SKM-1 treated with dmso at 0.1 percent for 144 hours (cell line): ENCODE data around the gene ARL14EP.
A peak's percentile ranks its signal among the peaks of the same experiment; 100 is the strongest.

Experiments
- DNase-seq: peaks from one replicate; lab custom pipeline; 2025; ENCODE audit not compliant: unreplicated experiment; lab: John Stamatoyannopoulos, UW

The ARL14EP gene

DNA sequence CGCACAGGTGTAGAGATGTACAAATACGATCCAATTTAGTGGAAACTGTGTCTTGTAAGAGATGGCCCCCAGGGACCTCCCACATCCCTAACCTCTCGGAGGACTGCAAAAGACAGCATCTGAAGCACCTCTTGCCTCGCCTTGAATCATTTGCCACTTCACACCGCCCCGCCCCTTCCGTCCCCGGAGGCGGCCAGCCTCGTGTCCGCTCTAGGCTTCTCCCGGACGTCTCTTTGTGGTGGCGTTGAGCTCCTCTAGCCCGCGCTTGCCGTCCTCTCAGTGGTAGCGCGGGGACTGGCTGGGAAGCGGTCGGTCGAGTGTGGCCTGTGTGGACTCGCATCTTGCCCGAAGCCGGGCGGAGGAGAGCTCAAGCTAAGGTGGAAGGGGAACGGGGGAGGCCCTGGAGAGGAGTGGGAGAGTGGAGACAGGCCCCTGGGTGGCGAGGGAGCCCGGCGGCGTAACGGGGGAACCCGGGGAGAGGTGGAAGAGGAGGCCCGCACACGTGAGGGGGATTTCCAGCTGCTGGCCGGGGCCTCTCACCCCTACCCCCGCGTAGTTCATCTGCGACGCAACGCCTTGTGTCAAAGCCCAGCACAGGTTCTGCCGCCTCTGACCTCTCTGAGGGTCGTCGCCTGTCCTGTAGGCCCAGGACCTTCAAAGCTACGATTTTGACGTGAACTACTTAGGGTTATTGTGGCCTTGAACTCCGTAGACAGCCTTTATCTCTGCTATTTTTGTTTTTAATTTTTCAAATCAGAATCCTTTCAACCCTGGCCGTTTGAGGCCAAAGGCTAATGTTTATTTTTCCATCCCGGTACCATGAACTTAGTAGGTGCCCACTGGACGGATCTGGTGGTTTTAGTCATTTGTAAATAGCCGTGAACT lies at the start of gene ARL14EP:
Gene ARL14EP (plus strand): TSS at position 279 of the 885 bp plus-strand sequence. CDS start 7,845 bp downstream, outside the sequence.
- DNase-seq, result peak; percentile 94

DNA sequence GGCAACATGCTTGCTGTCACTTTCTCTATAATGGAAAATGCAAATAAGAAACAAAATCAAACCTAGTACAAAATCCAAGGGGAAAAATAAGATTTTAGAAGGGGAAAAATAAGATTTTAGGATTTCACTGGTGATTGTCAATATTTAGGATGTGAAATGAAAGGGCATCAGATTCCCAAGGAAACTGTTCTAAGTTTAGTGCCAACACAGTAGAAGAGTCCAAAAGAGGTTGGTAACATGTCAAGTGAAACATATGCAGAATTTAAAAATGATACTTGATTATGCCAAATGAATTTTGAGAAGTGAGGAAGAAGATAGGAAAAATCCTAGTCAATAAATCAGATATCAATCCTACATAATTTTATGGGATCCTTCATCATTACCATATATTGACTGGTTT lies 45.7 kb upstream of the ARL14EP start:
- DNase-seq, result no peak

DNA sequence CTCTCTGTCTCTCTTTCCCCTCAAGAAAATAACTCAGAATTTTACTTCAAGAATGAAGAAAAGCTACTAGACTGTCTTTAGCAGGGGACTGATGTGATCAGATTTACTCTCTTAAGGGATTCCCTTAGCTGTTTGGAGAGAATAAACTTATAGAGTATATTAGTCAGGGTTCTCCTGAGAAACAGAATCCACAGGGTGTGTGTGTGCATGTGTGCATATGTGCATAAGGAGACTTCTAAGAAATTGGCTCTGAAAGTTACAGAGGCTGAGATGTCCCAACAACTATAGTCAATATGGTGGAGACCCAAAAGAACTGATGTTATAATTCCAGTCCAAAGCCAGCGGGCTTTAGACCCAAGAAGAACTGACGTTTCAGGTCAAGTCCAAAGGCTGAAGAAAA lies 43.1 kb upstream of the ARL14EP start:
- no peak for DNase-seq

DNA sequence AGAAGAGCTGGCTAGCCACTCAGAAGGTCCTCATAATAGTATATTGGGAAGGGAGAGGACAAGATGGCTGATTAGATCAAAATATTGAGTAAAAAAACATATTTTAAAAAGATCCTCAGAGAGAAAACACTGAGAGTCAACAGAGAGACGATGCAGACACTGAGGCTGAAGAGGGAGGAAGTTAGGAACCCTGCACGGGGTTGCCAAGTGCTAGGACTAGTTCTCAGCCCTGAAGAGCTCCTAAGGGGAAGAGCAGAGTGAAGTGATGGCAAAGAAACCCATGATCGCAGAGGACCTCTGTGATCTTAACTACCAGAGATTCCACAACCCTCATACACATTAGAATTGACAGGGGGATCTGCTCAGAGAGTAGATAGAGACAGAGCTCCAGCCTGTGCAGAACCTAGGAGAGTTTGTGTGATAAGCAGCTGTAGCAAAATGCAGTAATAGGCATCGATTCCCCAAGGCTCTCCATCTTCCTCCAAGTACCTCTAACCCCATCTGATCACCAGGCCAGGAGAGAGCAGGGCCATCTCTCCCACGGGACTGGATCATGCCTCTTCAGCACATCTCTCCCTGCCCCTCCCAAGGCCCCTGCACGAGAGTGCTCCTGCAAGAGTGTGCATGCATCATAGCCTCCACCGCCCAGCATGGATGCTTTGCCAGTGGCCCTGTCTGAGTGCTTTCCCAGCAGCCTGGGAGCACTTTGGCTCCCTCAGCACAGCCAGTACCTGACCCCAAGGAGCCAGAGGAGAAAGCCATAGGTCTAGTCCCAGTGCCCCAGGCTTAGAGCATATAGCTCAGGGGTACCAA lies 41.2 kb upstream of the ARL14EP start:
- DNase-seq, result no peak

DNA sequence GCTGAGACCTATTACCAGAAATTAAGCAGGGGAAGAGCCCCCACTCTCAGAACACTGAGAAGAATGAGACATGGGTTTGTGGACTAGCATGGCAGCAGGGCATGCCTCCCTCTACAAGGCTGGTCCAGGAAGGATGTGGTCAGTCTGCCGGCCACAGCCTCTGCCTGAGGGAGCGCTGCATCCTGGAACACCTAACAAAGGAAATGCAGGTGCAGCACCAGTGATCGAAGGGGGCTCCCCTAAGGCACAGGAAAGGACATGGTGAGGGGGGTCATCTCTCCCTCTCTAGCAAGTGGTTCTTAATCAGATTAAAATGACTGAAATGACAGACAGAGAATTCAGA lies 40.6 kb upstream of the ARL14EP start:
- DNase-seq, result no peak

DNA sequence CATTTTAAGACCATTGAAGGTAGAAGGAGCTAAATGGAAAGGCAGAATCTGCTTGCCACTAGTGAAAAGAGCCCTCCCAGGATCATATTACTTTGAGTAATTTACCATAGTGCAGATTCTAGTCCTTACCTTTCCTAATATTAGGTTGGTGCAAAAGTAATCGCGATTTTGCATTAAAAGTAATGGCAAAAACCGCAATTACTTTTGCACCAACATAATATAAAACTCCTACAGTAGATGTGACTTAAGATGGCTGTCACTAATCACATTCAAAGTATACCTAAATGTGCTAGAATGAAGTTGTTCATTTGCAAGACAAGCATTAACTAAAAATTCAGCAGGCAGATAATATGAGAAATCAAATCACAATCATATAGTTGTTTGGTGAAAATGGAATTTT lies 38.1 kb upstream of the ARL14EP start:
- DNase-seq, result no peak

DNA sequence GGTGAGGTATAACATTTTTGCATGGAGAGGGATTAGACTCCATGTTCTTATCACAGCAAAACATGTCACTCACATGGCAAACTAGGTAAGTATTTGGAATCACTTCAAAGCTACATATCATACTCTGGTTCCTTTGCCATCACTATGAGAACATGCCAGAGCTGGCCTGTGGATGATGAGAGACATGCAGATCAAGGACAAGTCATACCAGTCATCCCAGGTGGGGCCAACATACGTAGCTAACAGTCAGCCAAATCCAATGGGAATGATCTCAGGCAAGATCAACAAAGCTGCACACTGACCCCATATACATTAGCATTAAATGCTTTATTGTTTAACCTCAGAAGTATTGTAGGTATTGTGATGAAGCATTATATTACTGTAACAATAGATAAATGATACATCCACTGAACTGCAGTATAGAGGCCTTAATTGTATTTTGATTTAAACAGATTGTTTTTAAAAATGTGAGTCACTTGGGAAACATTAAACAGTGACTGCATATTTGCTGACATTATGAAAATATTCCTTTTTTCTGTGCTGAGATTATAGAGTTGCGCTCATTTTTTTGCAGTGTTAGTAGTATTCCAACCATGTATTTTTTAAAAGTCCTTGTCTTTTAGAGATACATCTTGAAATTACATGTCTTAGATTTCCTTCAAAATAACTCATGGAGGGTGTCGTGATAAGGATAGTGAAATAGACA lies 37.3 kb upstream of the ARL14EP start:
- DNase-seq, result no peak

DNA sequence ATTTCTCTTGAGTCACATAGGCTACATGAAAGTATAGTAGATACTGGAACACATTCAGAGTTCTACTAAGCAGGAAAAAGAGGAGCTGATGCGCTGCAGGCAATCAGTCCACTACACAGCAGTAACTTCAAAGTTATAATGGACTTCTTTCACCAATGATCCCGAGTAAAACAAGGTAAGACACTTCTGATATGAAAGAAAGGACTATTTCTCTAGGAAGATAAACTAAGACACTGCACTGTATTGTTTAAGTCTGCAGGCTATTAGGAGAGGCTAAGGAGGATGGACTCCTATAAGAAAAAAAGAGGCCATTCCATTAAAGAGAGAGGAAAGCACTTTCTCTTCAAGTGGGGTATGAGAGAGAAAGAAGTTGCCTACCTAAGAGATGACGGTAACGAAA lies 31.6 kb upstream of the ARL14EP start:
- no peak for DNase-seq

DNA sequence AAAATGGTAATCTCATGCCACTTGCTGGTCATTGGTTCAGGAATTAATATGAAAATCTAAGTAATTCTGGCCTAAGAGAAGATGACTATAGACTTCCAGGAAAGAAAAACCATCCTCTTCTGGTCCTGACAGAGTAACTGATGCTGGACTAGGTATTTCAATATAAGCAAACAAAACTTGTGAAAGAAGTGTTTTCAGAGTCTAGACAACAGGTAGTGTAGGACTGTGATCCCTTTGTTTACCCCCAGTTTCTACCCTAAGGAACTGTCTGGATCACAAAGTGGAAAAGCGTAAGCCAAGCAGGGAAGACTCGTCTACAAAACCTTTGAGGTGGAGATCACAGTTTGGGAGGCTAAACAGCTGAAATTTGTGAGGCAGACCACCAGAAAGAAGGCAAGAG lies 30.4 kb upstream of the ARL14EP start:
- DNase-seq, result no peak

DNA sequence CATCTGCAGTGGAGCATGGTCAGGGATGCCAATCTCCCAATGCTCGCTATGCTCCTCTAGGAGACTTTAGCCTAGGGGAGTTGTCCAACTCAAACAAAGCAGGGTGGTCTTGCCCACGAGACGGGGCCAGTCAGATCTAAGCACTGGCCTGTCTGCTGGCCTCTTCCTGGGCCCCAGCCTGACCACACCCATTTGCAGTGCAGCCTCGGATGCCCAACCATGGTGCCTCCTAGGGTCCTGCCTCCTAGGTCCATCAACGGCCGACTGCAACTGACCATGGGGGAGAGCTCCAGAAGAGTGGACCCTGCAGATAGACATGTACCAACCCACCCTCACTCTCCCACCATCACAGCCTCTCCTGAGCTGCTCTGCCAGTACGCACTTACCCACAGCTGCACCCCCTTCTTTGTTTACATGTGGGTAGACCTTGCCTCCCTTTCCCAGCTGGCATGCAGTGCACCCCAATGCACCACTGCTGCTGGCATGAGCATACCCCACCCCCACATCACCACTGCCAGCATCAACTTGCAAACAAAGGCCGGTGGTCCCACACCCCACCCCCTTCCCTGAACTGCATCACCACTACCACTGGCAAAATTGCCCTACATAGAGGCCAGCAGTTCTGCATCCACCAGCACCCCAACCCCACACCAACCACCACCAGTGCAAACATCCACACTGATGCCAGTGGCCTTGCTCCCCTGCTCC lies 27.6 kb upstream of the ARL14EP start:
- DNase-seq, result no peak

DNA sequence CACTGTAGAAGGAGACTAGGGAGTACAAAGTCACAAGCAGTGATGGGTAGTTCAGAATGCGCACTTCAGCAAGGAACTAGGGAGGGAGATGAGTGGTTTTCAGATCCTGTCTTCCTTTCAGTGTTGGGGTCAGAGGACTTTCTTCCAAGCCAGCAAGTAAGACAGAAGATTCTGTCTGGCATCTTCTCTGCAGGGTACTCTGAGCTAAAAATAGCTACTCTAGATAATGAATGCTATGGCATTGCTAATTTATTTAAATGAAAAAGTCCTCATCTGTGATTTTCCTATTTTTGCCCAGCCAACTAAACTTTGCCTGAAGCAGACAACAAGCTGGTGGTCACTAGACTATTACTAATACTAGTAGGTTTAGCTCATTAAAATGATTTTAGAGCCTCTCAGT lies 18.3 kb upstream of the ARL14EP start:
- DNase-seq, result no peak

DNA sequence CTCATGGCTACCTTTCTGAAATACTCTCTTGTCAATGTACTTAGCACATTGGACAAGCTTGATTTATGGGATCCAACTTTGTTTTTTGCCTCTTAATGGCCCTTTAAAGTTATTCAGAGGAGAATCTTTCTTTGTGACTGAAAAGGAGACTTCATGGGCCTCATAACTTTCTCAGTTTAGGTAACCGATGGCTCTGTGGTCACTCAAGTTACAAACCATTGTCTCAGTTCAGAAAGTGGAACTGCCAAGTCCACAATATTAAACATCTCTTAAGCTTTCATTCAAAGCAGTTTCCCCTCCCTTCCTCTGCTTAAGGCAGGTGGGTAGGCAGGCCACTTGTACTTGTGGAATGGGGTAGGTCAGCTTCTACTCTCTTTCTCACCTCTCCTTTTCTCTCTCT lies 12.3 kb upstream of the ARL14EP start:
- DNase-seq, result no peak

DNA sequence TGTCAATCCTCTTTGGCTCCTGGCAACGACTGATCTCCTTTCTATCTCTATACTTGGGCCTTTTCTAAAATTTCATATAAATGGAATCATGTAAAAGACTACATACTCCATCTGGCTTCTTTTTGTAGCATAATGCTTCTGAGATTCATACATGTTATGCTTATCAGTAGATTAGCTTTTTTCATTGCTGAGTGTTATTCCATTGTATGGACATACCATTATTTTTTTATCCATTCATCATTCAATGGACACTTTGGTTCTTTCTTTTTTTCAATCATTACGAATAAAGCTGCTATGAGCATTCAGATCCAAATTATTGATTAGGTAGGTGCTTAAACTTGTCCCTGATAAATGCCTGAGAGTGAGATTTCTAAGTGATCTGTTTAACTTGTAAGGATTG lies 11.7 kb upstream of the ARL14EP start:
- no peak for DNase-seq

DNA sequence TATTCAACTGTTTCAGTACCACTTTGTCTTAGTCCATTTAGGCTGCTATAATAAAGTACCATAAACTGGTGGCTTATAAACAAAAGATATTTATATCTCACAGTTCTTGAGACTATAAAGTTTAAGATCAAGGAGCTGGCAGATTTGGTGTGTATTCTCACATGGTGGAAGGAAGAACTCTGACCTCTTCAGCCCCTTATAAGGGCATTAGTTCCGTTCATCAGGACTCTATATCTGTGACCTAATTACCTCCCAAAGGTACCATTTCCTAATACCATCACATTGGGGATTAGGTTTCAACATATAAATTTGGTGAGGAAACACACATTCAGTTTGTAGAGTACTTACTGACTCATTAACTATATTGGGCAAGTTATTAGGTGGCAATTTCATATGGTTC lies 10.7 kb upstream of the ARL14EP start:
- DNase-seq, result no peak

DNA sequence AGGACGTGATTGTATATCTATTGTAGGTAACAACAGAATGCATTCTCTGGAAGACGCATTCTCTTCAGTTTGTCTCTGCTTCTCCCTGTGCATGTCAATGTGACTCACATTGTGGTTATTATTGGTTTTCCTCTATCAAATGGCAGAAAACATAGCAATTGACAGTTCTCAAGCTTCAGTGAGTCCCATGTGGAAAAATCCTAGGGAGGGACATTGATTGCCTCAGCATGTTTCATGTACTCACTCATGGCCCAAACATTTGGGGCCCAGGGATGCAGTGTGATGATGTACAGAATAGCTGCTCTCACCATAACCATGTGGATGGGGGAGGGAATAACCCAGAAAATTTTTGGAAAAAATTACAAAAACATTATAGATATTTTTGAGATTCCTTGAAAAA lies 9.3 kb upstream of the ARL14EP start:
- DNase-seq, result no peak

DNA sequence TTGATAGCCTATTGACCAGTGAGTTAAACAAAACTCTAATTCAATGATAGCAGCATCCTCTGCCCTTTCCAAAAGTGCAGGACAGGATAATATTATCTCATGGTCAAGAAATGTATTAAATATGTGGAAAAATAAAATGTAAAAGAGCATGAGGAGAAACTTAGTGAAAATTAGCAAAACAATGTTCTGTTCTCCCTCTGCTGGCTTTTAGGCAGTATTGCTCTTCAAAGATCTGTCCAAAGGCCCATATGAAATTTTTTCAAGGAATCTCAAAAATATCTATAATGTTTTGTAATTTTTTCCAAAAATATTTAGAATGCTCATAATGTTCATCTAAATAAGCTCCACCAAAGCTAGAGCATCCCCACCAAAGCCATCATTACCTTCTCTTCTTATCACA lies 8.3 kb upstream of the ARL14EP start:
- peak; percentile 24 for DNase-seq

DNA sequence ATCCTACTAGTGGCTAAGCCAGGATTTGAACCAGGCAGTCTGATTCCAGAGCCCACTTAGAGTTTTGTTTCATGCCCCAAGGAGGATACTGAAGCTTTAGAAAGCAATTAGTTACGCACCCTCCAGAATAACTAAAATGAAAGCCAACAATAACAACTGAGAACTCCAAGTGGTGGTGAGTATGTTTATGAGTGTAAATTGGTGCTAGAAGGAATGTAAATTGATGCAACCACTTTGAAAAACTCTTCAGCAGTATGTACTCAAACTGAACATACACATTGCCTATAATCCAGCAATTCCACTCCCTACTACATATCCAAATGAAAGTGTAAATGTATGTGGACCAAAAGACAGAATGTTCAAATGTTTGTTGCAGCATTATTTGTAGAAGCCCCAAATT lies 6.7 kb upstream of the ARL14EP start:
- no peak for DNase-seq

DNA sequence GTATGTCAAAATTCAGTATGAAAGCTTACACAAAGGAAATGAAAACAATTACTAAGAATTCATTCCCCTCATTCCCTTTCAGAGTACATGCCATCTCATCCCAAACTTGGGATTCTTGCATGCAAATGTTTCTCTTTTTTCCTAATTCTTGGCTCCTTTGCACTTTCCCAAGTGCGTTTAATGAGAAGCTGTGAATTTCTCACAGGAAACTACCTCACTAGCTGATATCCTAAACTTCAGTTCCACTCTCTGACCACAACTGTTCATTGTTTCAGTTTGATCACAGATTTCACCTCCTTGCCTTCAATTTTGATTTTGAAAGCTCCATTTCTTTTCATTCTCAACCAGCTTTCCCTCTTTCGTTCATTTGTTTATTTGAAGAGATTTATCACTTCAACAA lies 5.9 kb upstream of the ARL14EP start:
- no peak for DNase-seq

DNA sequence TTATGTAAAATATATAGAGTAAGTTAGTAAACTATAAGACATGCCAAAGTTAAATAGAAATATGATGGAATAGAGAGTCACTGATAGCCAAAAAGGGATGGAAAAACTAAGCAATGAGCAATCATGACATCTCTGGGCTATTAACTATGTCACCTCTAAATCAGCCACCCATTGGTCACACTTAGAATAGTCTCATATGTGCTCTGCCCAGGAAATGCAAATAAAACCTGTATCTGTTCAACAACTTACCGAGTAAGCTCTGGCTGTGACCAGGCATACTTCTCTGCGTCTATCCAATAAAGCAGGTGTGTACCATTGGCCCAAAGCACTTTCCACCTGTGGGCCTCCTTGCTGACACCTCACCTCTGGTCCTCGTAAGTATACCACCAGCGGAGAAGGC lies 1.6 kb upstream of the ARL14EP start:
- DNase-seq, result no peak

DNA sequence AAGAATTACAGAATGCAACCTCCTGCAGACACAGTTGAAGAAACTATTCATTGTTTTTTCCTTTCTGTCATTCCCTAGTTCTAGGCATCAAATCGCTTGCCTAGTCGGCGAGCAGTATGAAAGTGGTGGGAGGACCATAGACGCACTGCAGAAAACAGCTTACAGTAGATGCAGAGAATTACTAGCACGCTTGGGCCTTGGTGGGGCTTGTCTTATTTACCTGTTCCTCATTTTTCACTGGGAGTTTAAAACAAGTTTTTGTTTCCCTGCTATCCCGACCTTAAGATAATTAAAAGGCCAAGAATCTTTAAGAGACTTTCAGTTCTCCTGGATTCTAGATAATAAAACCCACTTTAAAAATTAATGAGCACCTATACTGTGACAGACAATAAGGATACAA lies 713 bp upstream of the ARL14EP start:
- DNase-seq, result no peak

DNA sequence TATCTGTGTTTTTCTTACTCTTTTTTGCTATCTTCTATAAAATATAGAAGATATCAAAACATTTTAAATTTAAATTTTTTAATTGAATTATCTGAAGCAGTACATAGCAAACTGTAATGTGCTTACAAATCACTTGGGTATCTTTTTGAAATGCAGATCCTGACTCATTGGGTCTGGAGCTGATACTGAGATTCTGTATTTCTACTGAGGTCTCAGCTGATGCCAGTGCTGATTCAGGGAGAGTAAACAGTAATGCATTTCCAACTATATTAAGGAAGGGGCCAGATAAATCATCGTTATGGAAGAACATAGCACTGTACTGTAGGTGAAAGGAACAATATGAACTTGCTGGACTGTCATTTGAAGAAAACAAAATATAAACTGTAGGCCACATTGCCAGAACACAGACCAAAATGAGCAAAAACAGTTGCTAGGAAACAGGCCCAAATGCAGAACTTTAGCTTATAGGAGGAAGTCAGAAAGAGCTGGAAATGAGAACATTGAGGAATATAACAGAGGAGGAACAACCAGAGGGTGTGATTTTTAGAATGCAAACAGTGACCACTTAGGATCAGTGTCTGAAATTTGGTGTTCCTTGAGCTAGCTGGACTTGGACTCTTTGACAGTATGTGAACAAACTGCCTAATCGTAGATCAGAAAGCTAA lies 3.3 kb downstream of the ARL14EP start:
- DNase-seq, result peak; percentile 73
